Measurements from ENCODE around the gene SIL1.

GRCh38 chr5:138948471-138949222 lies 249.5 kb downstream of the SIL1 start:
- TF ChIP-seq CTCF (IDR thresholded peaks at IDR 0.05) (no peak), EP300 (IDR thresholded peaks at IDR 0.05) (no peak)

Measured in gastroesophageal sphincter (tissue), 3 donors.